SHP77 (cell line): ENCODE results near the gene RAE1.
"Not testable (repeated sequence)": the region's sequence is repeated elsewhere in the genome, so short reads cannot be mapped to it uniquely, and the experiment has no call there.

Experiments
- DNase-seq, 2 experiments: peaks; one replicate each; lab custom pipeline; 2025; lab: John Stamatoyannopoulos, UW

The RAE1 gene

GRCh38 chr20:57326667-57327455, 24.2 kb upstream of the RAE1 start:
- DNase-seq = no peak

GRCh38 chr20:57327820-57328219, 23.2 kb upstream of the RAE1 start:
- no peak for DNase-seq

GRCh38 chr20:57329608-57330221, 21.3 kb upstream of the RAE1 start, which contains the start of gene SPO11:
Gene SPO11, plus strand, starts transcription at chr20:57329803. Its CDS starts 65 bp downstream, at chr20:57329868.
- DNase-seq = no peak

GRCh38 chr20:57330998-57331397, 20.1 kb upstream of the RAE1 start:
- no peak for DNase-seq

GRCh38 chr20:57332105-57333089, 18.7 kb upstream of the RAE1 start:
- DNase-seq = no peak

GRCh38 chr20:57335392-57335791, 15.7 kb upstream of the RAE1 start:
- no peak for DNase-seq

- DNase-seq = no peak
Measured at GRCh38 chr20:57341663-57342062, 9.4 kb upstream of the RAE1 start.

GRCh38 chr20:57342829-57343228, 8.2 kb upstream of the RAE1 start:
- no peak for DNase-seq

GRCh38 chr20:57346477-57346876, 4.6 kb upstream of the RAE1 start:
- peak; percentile 74 to 75 for DNase-seq

GRCh38 chr20:57347393-57347792, 3.7 kb upstream of the RAE1 start:
- DNase-seq = no peak

GRCh38 chr20:57348200-57348921, 2.7 kb upstream of the RAE1 start:
- DNase-seq = not testable (repeated sequence)

GRCh38 chr20:57348922-57349574, 2.0 kb upstream of the RAE1 start:
- not testable (repeated sequence) for DNase-seq

GRCh38 chr20:57350081-57350710, 859 bp upstream of the RAE1 start:
- DNase-seq = no peak

GRCh38 chr20:57350726-57351041, 371 bp upstream of the RAE1 start:
- DNase-seq = not testable (repeated sequence)

- no peak for DNase-seq
Measured at GRCh38 chr20:57352305-57352704, 1.2 kb downstream of the RAE1 start.

GRCh38 chr20:57353351-57353750, 2.3 kb downstream of the RAE1 start:
- no peak for DNase-seq

GRCh38 chr20:57361517-57361916, 10.5 kb downstream of the RAE1 start:
- no peak for DNase-seq

- DNase-seq = no peak
Measured at GRCh38 chr20:57364451-57364850, 13.4 kb downstream of the RAE1 start.

- DNase-seq = no peak
Measured at GRCh38 chr20:57369596-57369995, 18.5 kb downstream of the RAE1 start.

GRCh38 chr20:57370316-57370715, 19.3 kb downstream of the RAE1 start:
- DNase-seq = no peak

- no peak for DNase-seq
Measured at GRCh38 chr20:57371363-57371762, 20.3 kb downstream of the RAE1 start.
